ENCODE data around the gene SEMA3A.
"Not testable (repeated sequence)": the region's sequence is repeated elsewhere in the genome, so short reads cannot be mapped to it uniquely, and the experiment has no call there.

The SEMA3A gene

GRCh38 chr7:84159435-84159834 is 35.2 kb downstream of the SEMA3A start:
- DNase-seq (ENCODE audit: insufficient read length, low spot score) (no peak), FAIRE-seq (no peak)

GRCh38 chr7:84157171-84157570 is 37.4 kb downstream of the SEMA3A start:
- FAIRE-seq (no peak), DNase-seq (ENCODE audit: insufficient read length, low spot score) (no peak)

DNA sequence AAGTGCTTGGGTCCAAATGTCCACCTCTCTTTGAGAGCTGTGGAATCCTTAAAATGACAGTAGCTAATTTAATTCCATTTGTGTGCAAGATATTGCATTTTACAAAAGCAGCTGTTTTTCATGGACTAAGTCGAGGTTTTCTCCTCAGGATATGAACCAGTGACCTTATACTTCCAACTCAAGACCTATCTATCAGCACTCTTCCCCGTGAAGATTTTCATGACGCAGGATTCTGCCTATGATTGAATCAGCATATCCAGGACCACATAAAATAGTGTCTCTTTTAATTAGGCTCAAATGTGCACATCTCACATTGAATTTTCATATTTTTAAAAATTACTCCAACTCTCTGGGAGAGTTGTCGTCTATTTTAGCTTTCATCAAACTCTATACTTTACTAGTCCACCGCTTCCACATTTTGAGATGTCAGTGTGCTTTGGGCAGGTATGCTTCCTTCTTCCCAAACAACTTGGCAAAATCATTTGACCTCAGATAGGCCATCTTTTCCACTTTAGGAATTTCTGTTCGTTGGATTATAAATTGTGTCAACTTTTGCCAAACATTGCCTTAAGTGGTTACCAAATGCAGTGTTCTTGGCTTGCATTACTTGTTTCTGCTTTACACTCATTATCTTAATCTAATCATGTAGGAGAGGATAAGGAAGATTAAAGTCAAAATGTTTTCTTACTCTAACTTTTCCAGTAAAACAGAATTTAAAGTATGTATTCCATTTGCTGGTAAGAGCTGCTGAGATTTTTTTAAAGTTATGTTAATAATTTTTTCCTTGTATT is 39.4 kb downstream of the SEMA3A start:
- DNase-seq (ENCODE audit: insufficient read length, low spot score) = no peak
- FAIRE-seq = no peak

DNA sequence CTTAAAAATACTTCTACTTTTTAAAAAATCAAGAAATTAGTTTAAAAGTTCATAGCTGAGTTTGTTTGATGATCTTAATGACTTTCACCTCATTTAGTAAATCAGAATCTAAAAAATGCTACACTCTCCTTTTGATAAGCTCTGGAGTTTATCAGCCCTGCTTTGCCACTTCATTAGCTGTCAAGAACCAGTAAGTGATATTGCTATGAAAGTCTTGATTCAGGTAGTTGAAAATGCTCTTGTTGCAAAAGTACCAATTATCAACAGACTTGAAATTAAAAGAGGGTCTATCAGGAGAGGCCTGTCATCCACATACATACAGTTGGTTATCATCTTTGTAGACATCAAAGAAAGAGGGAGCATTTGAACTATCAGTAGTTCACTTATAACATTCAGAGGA is 41.6 kb downstream of the SEMA3A start:
- FAIRE-seq (no peak), DNase-seq (ENCODE audit: insufficient read length, low spot score) (no peak)

DNA sequence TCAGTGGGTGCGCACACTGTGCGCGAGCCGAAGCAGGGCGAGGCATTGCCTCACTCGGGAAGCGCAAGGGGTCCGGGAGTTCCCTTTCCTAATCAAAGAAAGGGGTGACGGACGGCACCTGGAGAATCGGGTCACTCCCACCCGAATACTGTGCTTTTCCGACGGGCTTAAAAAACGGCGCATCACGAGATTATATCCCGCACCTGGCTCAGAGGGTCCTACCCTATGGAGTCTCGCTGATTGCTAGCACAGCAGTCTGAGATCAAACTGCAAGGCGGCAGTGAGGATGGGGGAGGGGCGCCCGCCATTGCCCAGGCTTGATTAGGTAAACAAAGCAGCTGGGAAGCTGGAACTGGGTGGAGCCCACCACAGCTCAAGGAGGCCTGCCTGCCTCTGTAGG is 44.2 kb downstream of the SEMA3A start:
- not testable (repeated sequence) for DNase-seq (ENCODE audit: insufficient read length, low spot score); FAIRE-seq

- no peak for DNase-seq (ENCODE audit: insufficient read length, low spot score)
- no peak for FAIRE-seq
These were observed 45.0 kb downstream of the SEMA3A start for GRCh38 chr7:84149573-84149972.

- FAIRE-seq (no peak), DNase-seq (ENCODE audit: insufficient read length, low spot score) (no peak)
These were observed 48.7 kb downstream of the SEMA3A start for GRCh38 chr7:84145892-84146291.

- DNase-seq (ENCODE audit: insufficient read length, low spot score) (no peak), FAIRE-seq (no peak)
These were observed 49.7 kb downstream of the SEMA3A start for GRCh38 chr7:84144935-84145334.

DNA sequence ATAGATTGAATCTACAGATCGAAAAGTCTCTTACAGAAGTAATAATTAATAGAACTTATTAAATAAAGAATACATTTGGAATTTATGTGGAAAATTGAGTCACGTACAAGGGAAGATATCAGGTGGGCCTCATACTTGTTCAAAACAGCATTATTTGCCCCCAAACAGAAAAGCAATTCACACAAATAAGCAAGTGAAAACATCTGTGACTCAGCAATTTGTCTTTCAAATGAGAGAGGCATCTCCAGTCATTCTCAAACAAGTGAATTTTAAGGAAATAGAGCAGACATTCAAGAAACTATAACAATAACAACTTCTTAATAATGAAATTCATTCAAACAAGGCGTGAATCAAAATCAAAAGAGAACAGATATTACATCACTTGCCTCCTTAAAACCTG is 50.1 kb downstream of the SEMA3A start:
- FAIRE-seq (no peak), DNase-seq (ENCODE audit: insufficient read length, low spot score) (no peak)

DNA sequence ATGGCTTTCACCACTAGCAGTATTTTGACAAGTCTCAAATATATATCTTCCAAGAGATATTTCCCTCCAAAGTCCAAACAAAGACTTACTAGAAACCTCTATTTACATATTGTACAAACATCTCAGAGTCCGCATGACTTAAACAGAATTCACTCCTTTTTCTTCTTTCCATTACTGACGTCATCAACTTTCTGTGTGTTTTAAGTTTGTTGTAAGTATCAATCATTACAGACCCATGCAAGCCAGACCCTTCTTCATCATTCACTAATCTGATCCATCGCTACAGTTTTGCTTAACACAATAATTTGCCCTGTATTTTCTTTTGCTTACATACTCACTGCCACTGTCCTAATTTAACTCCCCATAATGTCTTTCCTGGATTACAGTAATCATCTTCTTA is 51.9 kb downstream of the SEMA3A start:
- FAIRE-seq (no peak), DNase-seq (ENCODE audit: insufficient read length, low spot score) (no peak)

DNA sequence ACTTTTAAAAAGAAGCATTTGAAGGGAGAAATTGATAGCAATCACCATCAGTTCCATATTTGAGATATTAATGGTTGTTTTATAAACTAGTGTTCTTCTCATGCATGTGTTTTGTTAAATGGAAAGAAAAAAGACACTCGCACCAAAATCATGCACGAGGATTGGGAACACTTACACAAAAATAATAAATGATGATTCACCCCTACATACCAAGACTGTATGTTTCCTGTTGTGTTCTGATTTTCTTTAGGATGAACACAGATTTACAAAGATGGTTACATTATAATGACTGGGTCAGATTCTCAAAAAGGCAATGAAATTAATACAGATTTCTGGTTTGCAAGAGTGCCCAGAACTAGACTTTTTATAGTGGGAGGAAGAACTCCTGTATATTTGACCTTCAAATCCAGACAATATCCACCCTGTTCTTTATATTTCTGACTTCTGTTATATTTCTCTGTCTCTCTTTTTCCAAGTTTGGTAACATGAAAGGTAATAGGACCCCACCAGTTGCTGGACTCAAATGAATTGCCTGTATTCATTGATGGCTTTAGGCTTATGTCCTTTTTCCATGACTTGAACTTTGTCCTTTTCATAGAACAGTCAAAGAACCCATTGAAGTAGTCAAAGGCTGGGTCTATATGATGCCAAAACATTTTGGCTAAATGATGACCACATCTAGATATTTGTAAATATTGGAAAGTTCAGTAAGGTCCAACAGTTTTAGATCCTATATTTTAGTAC is 54.4 kb downstream of the SEMA3A start:
- DNase-seq (ENCODE audit: insufficient read length, low spot score) (no peak), FAIRE-seq (no peak)

DNA sequence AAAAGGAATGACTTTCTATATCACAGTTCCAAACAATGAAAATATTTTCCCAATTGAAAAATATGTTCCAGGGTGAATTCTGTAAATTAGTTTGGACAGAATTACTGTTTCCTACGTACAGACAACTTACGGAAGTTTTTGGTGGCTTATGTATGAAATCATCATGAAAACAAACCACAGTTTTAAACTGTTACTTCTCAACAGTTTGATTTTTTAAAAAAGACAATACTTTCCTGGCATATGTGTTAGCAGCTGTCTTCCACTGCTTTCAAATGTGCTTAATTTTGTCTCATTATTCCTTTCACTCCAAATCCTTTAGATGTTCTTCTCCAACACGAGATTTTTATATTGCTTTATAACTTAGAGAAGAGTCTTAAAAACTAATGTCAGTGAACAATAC is 56.2 kb downstream of the SEMA3A start:
- FAIRE-seq = no peak
- no peak for DNase-seq (ENCODE audit: insufficient read length, low spot score)

GRCh38 chr7:84137812-84138211 is 56.8 kb downstream of the SEMA3A start:
- DNase-seq (ENCODE audit: insufficient read length, low spot score) (no peak), FAIRE-seq (no peak)

- no peak for FAIRE-seq
These were observed 57.8 kb downstream of the SEMA3A start for GRCh38 chr7:84136809-84137208.

DNA sequence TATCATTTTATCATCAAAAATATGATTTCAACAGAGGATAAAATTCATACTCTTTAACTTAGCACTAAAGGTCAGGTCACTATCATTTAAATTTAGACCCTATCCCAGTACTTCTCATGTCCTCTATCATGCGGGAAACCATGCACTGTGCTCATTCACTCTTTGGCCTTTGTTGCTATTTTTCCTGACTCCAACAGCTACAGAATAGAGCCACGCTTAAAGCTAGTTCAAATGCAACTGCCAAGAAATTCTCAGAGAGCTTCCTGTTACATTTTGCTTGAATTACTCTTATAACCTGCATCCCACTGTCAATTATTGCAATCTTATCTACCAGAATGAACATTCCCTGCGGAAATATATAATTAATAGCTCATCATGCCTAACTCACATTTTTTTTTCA is 58.3 kb downstream of the SEMA3A start:
- FAIRE-seq = no peak

More at GRCh38 chr7:84136809-84137208, 57.8 kb downstream of the SEMA3A start:
- DNase-seq (ENCODE audit: insufficient read length, low spot score) = no peak

DNA sequence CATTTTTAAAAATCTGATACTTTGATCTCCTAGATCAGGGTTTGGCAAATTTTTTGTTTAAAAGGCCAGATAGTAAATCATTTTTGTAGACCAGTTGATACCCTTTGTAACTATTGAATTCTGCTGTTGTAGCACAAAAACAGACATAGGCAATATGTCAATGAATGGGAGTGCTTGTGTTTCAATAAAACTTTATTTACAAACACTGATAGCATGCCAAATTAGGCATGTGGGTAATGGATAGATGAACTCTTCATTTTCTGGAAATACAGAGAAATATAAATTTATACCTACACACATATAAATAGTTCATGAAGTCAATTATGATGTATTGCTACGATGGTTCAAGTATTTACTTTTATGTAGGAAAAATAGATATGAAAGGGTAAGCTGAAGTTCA is 60.4 kb downstream of the SEMA3A start:
- no peak for FAIRE-seq
- DNase-seq (ENCODE audit: insufficient read length, low spot score) = no peak

More for the DNA sequence above, 58.3 kb downstream of the SEMA3A start:
- no peak for DNase-seq (ENCODE audit: insufficient read length, low spot score)

- DNase-seq (ENCODE audit: insufficient read length, low spot score) (no peak), FAIRE-seq (no peak)
These were observed 68.9 kb downstream of the SEMA3A start for GRCh38 chr7:84125654-84126053.

DNA sequence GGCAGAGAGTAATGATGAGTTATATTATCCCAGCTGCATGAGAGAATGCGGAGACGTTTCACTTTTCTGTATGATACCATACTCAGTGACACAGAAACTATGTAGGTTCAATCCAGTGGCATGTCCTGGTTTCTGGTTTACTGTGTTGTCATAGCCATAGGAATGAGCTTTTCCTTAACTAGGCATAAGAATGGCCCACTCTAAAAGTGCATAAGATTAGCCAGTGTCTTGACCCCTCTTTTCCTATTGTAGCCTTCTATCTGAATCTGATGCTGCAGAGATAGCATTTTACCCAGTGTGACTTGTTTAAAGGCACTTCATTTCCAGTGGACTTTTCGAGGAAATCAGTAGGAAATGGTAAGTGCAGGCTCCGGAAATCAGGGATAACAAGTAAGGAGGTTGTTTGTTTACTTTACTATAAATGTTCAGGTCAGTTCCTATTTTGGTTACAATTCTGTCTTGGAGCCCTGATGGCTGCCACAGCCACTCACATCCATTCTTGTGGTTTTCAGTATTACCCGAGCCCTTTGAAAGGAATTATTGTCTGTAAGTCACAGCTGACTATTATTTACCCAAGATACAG is 70.5 kb downstream of the SEMA3A start:
- FAIRE-seq (no peak), DNase-seq (ENCODE audit: insufficient read length, low spot score) (no peak)

- FAIRE-seq = no peak
These were observed 71.8 kb downstream of the SEMA3A start for GRCh38 chr7:84122582-84123360.

DNA sequence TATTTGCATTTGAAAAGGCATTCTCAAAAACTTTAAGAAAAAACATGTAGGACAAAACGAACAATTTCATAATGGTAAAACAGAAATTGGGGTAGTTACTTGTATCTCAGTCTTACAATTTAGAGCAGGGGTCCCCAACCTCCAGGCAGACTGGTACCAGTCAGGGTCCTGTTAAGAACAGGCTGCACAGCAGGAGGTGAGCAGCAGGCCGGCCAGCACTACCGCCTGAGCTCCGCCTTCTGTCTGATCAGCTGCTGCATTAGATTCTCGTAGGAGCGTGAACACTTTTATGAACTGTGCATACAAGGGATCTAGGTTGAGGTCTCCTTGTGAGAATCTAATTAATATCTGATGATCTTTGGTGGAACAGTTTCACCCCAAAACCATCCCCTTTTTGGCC is 77.3 kb downstream of the SEMA3A start:
- no peak for FAIRE-seq

More at GRCh38 chr7:84122582-84123360, 71.8 kb downstream of the SEMA3A start:
- DNase-seq (ENCODE audit: insufficient read length, low spot score) = no peak

More for the DNA sequence above, 77.3 kb downstream of the SEMA3A start:
- DNase-seq (ENCODE audit: insufficient read length, low spot score) = no peak

All from GM19239 (cell line).